NCI-H1694 treated with DMSO at 0.1 percent for 48 hours (cell line): ENCODE measurements around the gene RBM19.

Experiments used
- DNase-seq: peaks from one replicate; lab custom pipeline; 2025; lab: John Stamatoyannopoulos, UW

Gene RBM19

DNA sequence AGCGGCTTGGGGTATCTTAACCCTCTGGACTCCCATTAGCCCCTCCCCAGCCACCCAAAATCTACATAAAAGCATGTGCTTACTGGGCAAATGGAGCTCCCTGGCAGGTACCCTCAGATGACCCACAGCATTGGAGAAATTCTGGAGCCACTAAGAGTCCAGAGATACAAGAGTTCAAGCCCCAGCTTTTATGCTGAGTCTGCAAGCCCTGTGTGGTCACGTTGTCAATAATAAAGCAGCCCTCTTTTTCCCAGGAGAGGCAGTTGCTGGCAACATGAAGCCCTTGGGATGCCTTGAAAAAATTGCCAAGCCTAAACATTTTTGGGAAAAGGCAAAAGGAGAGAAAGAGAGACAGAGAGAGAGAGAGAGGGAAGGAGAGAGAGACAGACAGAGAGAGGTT is 83.4 kb downstream of the RBM19 start:
- no peak for DNase-seq

DNA sequence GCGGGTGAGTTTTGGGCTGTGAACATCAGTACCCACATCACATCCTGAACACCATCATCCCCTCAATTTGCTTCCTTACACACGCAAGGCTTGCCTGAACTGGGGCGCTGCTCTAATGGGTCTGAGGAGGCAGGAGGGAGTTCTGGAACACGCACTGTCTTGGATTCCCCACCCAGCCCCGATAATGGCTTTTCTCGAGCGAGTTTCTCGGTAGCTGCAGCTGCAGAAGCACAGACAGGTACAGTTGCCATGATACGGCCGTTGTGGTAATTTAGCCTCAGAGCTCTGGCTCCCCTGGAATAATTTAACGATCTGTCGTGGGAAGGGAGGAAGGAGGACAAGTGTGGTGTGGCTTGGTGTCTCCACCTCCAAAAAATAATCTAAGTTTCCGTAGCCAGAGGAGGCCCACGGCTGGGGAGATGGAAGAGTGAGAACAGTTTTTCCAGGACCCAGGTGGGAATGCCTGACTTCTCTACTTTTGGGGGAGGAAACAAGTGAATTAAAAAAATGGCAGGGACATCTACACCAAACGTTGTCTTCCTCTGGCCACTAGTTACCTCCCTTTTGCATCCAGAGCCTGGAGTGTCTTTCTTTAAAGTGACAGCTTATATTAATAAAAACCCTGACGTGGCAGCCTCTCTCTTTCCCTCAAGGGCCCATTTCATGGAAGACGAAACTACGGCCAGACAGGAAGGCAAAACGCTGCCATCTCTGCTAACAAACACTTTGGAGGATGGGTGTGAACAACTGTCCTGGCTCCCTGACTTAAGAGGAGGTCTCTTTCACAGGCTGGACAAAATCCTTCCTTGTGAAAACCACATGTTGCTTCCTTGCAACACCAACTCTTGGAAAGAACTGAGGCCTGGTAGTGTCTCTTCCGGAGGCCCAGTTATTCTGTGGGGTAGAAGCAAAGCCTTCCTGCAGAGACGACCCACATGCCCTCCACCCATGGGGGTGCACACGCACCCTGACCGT is 84.8 kb downstream of the RBM19 start:
- no peak for DNase-seq

DNA sequence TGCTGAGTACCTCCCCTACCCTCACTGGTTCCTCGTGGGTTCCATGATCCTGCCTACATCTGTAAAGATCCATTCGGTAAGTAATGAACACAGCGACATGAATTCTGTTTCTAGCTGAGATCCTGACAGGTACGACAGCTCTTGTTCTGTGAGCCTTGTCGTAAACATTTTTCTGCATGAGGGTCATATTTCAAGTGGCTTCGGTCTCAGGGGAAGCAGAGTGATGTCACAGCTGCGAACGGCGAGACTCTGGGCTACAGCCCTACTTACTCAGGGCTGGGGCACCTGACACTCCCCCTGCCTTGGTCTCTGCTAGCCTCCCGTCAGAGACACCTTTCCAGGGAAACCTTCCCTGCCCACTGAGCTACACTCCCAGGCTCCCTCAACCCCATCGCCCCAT is 85.8 kb downstream of the RBM19 start:
- no peak for DNase-seq

DNA sequence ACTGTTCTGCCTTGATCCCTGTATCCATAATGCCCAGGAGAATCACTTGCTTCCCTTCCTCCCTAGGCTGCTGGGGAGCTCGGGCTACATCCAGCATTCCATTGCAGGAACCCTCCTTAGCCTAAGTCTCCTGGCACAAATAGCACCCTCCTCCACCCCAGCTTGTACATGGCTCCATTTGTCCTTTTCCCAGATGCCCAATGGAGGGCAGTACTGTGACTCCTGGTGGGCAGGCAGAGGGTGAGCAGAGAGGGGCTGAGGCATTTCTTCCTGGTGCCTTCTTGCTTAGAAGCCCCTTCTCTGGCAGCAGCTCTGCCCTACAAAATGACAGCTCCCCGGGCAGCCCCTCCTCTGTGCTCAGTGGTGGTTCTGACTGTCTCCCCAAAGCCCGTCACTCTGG is 86.5 kb downstream of the RBM19 start:
- no peak for DNase-seq

DNA sequence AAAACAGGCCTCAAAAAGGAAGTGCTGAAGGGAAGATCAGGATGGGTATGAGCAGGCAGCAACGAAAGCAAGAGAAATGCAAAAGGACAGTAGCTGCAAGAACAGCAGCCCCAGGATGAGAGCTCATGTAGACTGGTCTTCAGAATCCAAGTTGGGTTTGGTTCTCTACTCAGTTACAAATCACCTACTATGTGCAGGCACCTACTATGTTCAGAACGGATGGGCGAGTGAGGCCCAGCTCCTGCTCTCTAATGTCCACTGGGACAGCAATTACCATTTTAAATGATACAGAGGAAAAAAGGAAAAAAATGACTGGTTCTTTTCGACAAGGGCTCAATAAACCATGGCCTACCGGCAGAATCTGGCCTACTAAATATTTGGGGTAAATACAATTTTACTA is 88.5 kb downstream of the RBM19 start:
- DNase-seq = no peak

DNA sequence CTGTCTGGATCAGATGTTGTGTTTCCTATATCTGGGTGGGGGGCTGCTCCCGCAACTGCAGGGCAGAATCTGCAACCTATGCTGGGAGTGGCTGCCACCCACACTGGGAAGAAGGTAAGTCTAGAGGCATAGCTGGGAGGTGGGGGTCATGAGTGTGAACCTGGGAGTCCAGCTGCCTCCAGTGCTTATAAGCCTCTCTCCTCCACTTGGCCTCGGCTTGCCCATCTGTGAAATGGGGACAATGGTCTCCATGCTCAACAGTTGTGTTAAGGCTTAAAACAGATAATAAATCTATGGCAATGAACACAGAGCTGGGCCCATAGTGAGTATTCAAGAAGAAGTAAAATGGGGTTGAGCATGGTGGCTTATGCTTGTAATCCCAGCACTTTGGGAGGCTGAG is 90.0 kb downstream of the RBM19 start:
- DNase-seq = no peak

DNA sequence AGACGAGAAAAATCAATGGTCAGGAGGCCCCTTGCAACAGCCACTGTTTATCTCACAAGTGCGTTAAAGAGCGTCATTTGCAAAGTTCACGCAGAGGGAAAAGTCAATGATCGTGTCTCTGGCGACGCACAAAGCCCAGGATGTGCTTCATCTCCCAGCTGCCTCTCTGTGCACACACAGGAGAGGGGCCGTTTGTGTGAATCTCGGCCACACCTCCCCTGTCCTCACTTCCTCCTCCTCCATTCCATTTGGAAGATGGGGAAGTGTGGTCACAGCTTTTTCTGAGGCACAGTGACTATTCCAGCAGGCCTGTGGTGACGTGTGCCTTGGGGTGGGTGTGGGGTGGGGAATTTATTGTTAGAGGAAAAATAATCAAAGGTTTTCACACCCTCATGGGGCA is 90.4 kb downstream of the RBM19 start:
- no peak for DNase-seq

DNA sequence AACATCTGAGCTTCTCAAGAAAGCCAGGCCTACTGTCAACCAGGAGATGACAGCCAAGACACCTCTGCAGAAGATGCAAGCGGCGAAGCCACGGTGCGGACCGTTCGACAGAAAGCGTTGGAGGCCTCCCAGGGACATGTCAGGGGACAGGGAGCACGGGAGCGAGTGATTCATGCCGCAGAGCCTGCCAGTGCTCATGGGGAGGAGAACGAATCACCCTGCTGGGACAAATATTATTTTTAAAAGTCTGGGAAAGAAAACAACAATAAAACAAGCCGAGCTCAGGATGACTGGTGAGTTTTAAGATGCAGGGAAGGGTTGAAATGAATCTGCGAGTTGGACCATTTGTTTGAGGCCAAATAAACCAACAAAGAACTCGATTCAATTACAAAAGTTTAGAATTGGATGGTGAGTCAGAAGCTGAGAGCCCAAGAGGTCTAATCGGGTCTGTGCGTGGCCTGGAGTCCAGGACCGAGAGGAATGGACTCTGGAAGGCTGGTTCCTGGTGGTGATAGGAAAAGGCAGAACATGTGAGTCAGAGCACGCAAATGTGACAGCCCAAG is 91.0 kb downstream of the RBM19 start:
- DNase-seq = no peak

DNA sequence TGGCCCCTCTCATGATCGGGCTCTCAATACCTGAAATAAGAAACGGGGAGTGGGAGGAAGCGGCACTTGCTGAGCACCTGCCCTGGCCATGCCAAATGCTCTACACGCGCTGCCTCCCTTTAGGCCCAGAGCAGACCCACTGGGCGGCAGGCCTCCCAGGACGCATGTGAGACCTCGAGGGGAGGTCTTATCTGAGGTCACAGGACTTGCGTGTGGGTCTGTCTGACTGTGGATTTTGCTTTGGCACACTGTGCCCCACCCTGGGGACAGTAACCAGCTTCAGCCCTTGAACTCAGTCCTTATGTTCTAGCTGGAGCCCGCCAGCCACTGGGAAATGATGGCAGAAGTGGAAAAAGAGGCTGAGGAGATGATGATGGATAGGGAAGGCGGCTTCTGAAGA is 91.8 kb downstream of the RBM19 start:
- no peak for DNase-seq

DNA sequence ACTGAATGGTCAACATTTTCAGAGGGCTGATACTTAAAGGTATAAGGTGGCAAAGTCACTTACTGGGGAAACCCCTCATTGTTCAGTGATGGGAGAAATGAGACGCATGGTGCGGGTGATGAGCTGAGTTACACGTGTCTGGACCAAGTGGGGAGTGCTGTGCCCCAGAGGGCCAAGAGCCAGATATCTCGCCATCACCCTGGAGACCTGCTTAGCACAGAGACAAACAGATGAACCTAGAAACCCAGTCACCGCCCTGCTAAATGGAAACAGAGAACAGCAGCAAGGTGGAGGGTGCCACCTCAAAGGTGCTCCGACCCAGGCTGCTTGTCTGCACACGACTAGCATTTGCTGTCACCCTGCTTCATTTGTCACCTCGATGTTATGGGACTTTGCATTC is 92.4 kb downstream of the RBM19 start:
- DNase-seq = no peak

DNA sequence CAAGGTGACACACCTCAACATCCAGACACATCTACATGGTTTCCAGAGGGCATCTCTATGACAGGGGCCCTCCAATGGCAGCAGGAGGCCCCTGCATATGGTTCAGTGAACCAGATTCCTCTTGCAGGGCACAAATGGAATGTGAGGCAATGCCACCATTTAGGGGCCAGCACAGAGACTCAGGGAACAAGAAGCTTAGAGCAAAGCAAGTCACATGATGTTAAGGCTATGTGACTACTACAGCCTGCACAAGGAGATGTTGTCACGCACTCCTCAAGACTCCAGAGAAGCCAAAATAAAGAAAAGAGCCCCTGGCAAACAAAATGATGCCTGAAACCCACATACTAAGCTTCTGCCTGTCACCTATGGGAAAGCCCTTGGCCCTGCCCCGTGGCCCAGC is 95.2 kb downstream of the RBM19 start:
- no peak for DNase-seq

DNA sequence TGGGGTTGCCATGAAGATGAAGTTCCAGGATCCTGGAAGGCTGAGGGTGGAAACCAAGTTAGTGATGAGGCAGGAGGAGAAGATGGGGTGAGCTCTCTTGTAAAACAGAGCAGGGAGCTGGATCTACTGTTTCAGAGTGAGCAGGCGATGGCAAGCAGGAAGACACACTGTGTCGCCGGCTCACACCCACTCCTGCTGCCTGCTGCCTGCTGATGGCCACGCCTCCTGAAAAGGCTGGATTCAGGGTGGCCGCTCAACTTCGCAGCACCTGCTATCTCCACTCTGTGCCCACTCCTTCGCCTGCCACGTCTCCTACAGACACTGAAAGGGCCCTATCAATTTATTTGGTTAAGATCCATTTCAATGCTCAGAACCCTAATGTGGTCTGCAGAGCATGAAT is 96.1 kb downstream of the RBM19 start:
- DNase-seq = no peak

DNA sequence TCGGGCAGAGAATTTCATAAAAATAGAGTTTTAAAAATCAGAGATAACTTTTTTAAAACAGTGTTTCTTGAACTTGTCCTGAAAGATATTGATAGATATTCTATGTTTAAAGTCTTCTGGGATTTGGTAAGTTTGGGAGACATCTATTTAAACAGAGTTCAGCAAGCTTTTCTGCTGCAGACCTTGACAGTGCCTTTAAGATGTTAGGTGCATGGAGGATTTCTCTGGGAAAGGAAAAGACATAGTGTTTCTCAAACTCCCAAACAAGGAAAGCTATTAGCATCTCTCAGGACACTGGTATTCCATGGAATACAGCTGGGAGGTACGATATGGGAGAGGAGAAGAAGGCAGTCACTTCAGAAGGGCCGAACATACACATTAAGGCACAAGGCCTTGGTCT is 97.8 kb downstream of the RBM19 start:
- DNase-seq = no peak

DNA sequence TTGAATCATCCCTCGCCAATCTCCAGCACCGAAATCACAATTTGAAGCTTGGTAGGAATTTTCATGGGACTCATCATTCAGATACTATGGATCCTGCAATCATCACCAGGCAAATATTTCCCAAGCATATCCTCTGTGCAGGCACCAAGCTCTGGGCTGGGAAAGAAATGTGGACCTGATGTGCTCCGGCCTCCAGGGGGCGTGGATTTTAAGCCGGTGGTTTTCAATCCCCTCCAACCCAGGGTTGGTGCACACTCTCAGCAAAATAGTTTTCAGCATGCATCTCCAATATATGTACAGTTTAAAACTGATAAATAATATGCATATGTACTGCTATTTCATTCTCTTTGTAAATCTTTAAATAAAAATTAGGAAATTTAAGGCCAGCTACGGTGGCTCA is 98.9 kb downstream of the RBM19 start:
- DNase-seq = no peak

DNA sequence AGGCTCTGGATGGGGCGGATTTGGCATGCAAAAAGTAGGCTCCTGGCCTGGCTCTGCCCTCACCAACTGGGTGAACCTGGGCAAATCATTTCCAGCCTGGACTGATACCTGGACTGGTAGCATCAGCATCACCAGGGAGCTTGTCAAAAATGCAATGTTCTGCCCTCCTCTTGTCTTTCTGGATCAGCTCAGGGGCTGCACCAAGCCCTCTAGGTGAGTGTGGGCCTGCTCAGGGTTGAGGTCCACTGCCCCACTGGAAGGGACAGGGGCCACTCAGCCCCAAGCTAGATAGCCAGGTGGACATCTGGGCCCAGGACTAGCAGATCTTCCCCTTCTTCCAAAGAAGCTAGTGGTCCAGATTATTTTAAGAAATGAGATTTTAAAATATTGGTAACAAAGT is 99.6 kb downstream of the RBM19 start:
- DNase-seq = no peak

DNA sequence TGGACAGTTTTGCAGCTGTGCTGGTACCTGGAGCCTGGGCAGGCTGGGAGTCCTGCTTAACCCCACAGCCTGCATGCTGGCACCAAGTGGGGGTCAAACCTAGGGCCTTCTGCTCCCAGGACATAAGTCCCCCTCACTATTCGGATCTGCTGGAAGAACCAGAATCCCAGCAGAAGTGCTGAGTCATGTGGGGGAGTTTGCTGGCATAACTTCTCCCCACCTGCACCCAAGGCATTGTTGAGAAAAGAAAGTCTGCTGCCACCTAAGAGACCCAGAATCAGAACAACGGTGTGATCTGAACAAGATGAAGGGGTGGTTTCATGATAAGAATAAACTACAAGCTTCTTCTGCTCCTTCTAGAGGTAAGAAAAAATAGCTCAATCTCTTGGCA is 102.7 kb downstream of the RBM19 start:
- DNase-seq = no peak

DNA sequence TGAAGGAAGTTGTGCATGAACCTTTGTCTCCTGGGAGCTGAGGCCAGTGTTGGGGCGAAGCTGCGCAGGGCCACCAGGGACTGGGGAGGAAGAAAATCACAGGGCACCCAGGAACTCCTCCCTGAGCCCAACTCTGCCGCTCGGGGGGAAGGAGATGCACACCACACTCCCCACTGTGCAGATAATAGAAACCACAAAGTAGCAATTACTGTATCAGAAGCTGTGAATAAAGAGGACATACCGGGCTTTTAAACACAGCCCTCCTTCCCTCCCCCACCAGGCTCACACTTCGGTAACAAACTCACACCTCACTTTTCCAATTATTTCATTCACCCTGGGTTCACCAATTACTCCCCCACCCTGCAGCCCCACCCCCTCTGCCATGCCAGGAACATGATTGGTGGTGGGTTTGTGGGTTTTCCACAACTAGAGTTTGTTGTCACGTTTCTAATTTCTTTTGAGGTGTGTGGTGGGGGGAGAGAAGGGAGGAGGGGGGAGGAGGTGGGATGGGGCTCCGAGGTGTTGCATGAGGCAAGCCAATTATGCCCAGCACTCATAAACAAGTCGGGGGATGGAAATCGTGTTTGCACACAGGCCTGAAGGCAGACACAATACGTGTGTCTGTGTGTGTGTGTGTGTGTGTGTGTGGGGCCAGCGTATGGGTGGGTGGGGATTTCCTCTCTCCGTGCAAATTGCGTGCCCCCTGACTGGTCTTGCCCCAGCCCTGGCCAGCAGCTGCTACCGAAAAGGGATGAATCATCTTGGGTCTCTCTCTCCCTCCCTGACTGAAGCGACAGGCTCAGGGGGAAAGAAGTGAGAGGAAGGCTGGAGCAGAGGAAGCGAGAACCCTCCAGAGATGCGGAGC is 103.3 kb downstream of the RBM19 start:
- DNase-seq = no peak

DNA sequence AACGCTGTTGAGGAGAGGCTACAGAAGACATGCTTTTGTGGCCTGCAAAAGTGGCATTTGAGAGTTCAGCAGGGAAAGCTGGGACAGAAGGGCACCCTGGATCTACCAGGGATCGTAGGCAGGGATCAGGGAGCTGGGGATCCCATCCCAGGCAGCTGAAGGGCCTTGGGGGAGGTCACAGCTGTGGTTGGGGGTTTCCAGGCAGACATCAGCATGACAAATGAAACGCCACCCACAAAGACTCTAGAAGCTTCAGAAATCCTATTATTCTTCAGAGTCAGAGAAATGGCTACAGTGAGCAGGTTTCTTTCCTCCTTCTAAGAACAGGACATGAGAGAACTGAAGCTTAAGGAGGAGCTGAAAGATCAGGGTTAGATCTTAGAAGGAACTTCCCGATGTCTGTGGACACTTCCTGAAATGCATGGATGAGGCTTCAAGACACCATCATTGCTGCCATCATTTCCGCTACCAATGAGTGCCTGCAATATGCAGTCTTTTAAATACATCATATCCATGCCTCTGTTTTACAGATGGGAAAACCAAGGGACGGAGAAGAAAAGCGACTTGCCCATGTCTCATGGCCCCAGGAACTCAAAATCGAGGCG is 104.3 kb downstream of the RBM19 start:
- DNase-seq = no peak

DNA sequence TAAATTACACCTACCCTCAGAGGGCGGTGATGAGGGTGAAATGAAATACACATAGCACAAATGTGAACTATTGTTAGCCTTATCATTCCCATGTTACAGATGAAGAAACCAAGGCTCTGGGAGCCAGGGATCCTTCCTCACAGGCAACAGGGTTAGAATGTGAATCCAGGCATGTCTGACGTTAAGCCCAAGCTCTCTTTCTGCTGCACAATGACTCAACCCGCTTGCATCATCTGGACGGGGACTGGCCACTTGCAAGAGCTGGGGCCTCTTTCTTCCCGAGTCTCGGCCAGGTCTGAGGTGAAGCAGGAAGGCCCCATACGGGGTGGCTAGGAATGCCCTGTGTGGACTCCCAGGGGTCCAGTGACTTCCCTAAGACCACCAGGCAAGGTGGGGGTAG is 105.2 kb downstream of the RBM19 start:
- no peak for DNase-seq

DNA sequence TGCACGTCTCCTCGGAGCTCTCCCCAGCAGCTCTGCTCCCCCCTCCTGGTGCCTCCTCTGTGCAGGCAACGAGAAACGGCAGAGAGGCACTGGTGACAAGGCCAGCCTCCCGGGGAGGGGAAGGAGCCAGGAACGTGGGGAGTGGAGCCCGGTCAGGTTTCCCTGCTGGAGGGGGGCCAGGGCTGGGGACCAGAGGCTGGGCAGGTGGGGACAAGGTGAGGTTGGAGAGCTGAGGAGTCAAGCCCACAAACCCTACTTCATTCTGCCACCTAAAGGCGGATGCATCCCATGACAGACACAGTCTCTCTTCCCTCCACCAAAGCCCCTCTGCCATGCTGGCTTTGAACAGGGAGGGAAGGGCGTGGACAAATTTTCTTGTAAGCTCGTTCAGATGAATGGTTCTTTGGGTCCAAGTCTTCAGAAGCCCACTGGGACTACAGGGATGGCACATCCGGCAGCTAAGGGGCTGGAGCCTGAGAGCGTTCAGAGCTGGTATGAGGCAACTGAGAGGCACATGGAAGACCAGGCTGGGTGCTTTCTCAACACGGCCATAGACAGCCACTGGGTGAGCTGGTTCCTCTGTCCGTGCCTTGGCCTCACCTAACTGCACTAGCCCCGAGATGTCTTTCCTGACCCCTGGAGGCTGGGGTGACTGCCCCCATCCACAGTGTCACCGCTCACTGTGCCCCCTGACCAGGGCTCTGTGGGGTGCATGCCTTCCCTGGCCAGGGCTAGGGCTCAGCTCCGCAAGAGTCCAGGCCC is 105.9 kb downstream of the RBM19 start:
- peak; percentile 33 for DNase-seq

DNA sequence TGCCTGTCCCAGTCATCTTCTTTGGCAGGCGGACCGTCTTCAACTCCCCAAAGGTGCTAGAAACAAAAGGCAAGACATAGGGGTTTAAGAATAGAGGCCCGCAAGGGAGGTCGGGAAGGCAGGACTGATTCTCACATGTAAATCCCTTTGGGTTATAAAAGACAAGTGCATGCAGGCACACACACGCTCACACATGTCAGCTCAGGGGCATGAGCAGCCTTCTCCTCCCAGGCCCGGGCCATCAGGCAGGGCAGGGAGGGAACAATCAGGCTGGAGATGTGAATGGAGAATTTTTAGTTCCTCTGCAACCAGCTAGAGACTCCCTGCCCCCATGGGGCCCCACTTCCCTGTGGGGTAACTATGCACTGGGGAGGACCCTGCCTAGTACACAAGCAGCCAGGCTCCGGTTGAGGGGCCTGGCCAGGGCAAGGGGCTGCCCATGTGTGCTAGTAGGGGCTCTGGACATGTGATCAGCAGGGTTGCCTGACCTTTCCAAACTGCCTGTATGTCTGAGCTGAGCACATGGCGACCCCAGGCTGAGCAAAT is 107.2 kb downstream of the RBM19 start:
- DNase-seq = no peak
